ENCODE measurements around the gene ENOX1.

DNA sequence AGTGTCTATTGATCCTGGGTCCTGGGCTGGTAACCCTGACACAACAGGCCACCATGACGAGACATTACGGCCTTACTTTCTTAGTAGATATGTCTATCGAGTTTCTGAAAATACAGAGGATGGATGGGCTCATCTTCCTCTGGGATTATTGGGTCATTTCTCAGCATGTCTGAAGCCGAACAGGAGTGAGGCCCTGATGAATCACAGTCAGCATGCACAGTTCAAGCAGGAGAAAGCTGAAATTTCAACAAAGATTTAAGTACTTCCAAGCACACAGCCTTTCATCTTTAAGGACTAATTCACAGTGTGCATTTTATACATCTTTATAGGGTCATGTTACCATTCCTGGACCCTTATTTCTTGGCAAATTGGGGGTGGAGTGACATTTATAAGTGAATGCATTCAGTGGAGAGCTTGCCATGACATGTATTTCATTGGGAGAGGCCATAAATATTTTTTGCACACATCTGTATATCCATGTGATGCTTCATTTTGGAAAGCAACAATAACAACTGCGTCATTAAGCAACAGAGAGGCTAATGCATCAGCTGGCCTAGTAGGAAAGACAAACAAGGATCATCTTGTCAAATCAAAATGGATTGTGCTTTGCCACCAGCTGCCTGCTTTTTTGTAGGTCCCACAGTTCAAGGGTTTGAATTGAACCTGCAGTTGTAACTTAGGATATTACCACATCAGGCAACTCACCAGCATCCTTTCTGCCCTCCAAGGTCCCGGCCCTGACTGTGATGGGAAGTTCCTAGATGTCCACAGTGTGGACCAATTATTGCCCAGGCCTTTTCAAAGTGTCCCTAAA, 619.9 kb downstream of the ENOX1 start:
- TF ChIP-seq, protein P1, sequence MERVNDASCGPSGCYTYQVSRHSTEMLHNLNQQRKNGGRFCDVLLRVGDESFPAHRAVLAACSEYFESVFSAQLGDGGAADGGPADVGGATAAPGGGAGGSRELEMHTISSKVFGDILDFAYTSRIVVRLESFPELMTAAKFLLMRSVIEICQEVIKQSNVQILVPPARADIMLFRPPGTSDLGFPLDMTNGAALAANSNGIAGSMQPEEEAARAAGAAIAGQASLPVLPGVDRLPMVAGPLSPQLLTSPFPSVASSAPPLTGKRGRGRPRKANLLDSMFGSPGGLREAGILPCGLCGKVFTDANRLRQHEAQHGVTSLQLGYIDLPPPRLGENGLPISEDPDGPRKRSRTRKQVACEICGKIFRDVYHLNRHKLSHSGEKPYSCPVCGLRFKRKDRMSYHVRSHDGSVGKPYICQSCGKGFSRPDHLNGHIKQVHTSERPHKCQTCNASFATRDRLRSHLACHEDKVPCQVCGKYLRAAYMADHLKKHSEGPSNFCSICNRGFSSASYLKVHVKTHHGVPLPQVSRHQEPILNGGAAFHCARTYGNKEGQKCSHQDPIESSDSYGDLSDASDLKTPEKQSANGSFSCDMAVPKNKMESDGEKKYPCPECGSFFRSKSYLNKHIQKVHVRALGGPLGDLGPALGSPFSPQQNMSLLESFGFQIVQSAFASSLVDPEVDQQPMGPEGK (CRISPR knock-in tag; IDR thresholded peaks at IDR 0.05; ENCODE audit: borderline replicate concordance), result no peak
- TF ChIP-seq ZFP3 (CRISPR knock-in tag; IDR thresholded peaks at IDR 0.05) (no peak), PPARA (CRISPR knock-in tag; IDR thresholded peaks at IDR 0.05; ENCODE audit: borderline replicate concordance) (no peak), ARNTL (CRISPR knock-in tag; IDR thresholded peaks at IDR 0.05; ENCODE audit: borderline replicate concordance, low read depth) (no peak), ZNF565 (CRISPR knock-in tag; conservative IDR thresholded peaks at IDR 0.05; ENCODE audit: low read depth) (no peak), ZNF70 (CRISPR knock-in tag; IDR thresholded peaks at IDR 0.05) (no peak), ISL1 (CRISPR knock-in tag; IDR thresholded peaks at IDR 0.05) (no peak), ZC3H10 (CRISPR knock-in tag; IDR thresholded peaks at IDR 0.05) (no peak), GLIS3 (CRISPR knock-in tag; IDR thresholded peaks at IDR 0.05) (no peak), ZNF8 (CRISPR knock-in tag; IDR thresholded peaks at IDR 0.05) (no peak), ESRRG (CRISPR knock-in tag; IDR thresholded peaks at IDR 0.05) (no peak)
- TF ChIP-seq, protein P2, sequence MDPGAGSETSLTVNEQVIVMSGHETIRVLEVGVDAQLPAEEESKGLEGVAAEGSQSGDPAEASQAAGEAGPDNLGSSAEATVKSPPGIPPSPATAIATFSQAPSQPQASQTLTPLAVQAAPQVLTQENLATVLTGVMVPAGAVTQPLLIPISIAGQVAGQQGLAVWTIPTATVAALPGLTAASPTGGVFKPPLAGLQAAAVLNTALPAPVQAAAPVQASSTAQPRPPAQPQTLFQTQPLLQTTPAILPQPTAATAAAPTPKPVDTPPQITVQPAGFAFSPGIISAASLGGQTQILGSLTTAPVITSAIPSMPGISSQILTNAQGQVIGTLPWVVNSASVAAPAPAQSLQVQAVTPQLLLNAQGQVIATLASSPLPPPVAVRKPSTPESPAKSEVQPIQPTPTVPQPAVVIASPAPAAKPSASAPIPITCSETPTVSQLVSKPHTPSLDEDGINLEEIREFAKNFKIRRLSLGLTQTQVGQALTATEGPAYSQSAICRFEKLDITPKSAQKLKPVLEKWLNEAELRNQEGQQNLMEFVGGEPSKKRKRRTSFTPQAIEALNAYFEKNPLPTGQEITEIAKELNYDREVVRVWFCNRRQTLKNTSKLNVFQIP (CRISPR knock-in tag; IDR thresholded peaks at IDR 0.05; ENCODE audit: borderline replicate concordance, low read depth), result no peak
- TF ChIP-seq, protein P3, sequence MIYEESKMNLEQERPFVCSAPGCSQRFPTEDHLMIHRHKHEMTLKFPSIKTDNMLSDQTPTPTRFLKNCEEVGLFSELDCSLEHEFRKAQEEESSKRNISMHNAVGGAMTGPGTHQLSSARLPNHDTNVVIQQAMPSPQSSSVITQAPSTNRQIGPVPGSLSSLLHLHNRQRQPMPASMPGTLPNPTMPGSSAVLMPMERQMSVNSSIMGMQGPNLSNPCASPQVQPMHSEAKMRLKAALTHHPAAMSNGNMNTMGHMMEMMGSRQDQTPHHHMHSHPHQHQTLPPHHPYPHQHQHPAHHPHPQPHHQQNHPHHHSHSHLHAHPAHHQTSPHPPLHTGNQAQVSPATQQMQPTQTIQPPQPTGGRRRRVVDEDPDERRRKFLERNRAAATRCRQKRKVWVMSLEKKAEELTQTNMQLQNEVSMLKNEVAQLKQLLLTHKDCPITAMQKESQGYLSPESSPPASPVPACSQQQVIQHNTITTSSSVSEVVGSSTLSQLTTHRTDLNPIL (CRISPR knock-in tag; IDR thresholded peaks at IDR 0.05; ENCODE audit: low read depth), result no peak
